PC-3 (cell line): ENCODE results near the gene QRICH2. TPM values are rescaled to one million over a fixed set of nuclear protein-coding genes. Genes with fewer than 3 reads are reported as not detected.

Source experiments
- ATAC-seq: fragments of 200-7000 bp; cut with Tn5 transposase; 2 replicates; pipeline ENCODE4 v1.9.1; 2020; ENCODE audit warnings: mild to moderate bottlenecking, moderate library complexity
- BruUV-seq: library from RNA; stranded (reverse); fragments of 400-500 nt; replicated peaks from 2 replicates; lab custom pipeline; 2021; lab: Mats Ljungman, UMichigan
- CTCF ChIA-PET: fragments of 300-600 bp; sonication (Branson Sonifier 250); formaldehyde crosslinking; loops from one replicate; lab custom pipeline; 2022; ENCODE audit warnings: antibody characterized with exemption; lab: Charles Lee
- POLR2A ChIA-PET: fragments of 300-600 bp; sonication (Branson Sonifier 250); formaldehyde crosslinking; loops from one replicate; lab custom pipeline; 2022; ENCODE audit warnings: antibody characterized with exemption; ENCODE audit not compliant: unreplicated experiment; lab: Charles Lee
- DNase-seq: peaks from one replicate; pipeline ENCODE4 v3.0.0-alpha.2; 2015
- H2AFZ ChIP-seq: fragments of 300-600 bp; sonication (generic); 2 replicates; pipeline ENCODE4 v1.6.0; 2016; ENCODE audit warnings: antibody characterized with exemption, low read length
- H3F3A ChIP-seq: fragments of 300-600 bp; sonication (generic); one replicate; pipeline ENCODE4 v1.6.0; 2017; ENCODE audit warnings: antibody characterized with exemption, low read length, control low read depth, mild to moderate bottlenecking; ENCODE audit not compliant: unreplicated experiment
- H3K27ac ChIP-seq: fragments of 300-600 bp; sonication (generic); 2 replicates; pipeline ENCODE4 v1.5.1; 2016; ENCODE audit warnings: mild to moderate bottlenecking, low read length
- H3K27me3 ChIP-seq: fragments of 300-600 bp; sonication (generic); 2 replicates; pipeline ENCODE4 v1.6.1; 2016; ENCODE audit warnings: low read length, mixed read lengths
- H3K36me3 ChIP-seq: fragments of 300-600 bp; sonication (generic); 2 replicates; pipeline ENCODE4 v1.6.1; 2016; ENCODE audit warnings: low read depth, mixed run types, low read length, mixed read lengths
- H3K4me1 ChIP-seq: fragments of 300-600 bp; sonication (generic); 2 replicates; pipeline ENCODE4 v1.5.1; 2016; ENCODE audit warnings: low read length; ENCODE audit not compliant: insufficient read depth
- H3K4me2 ChIP-seq: fragments of 300-600 bp; sonication (generic); 2 replicates; pipeline ENCODE4 v1.6.0; 2016; ENCODE audit warnings: low read length
- H3K4me3 ChIP-seq: fragments of 300-600 bp; sonication (generic); 2 replicates; pipeline ENCODE4 v1.5.1; 2016; ENCODE audit warnings: mild to moderate bottlenecking, low read length, mixed read lengths
- H3K79me2 ChIP-seq: fragments of 300-600 bp; sonication (generic); 2 replicates; pipeline ENCODE4 v1.6.1; 2017; ENCODE audit warnings: low read length, mixed read lengths
- H3K9ac ChIP-seq: fragments of 300-600 bp; sonication (generic); 2 replicates; pipeline ENCODE4 v1.6.0; 2016; ENCODE audit warnings: mild to moderate bottlenecking, low read length
- H3K9me2 ChIP-seq: fragments of 300-600 bp; sonication (generic); replicated peaks from 2 replicates; pipeline ENCODE4 v1.6.1; 2016; ENCODE audit warnings: mixed run types, low read length, mixed read lengths
- H3K9me3 ChIP-seq: fragments of 300-600 bp; sonication (generic); 2 replicates; pipeline ENCODE4 v1.6.1; 2016; ENCODE audit warnings: low read length, mixed read lengths
- H4K20me1 ChIP-seq: fragments of 300-600 bp; sonication (generic); 2 replicates; pipeline ENCODE4 v1.6.1; 2016; ENCODE audit warnings: low read length, mixed read lengths
- CTCF ChIP-seq: fragments of 300-600 bp; sonication (generic); conservative IDR thresholded peaks from 2 replicates; pipeline ENCODE4 v1.5.1; 2017; ENCODE audit warnings: antibody characterized with exemption, low read depth, mild to moderate bottlenecking, low read length
- EZH2 ChIP-seq: fragments of 300-600 bp; sonication (generic); IDR thresholded peaks from one replicate; pipeline ENCODE4 v1.6.1; 2017; ENCODE audit warnings: antibody characterized with exemption, mild to moderate bottlenecking, low read length; ENCODE audit not compliant: unreplicated experiment
- EZH2phosphoT487 ChIP-seq: fragments of 300-600 bp; sonication (generic); IDR thresholded peaks from 2 replicates; pipeline ENCODE4 v1.6.1; 2018; ENCODE audit warnings: mild to moderate bottlenecking, antibody characterized with exemption, low read length, borderline replicate concordance
- intact Hi-C: fragments of 100-400 bp; cut with micrococcal nuclease; formaldehyde crosslinking; loops from 2 replicates; pipeline ENCODE4 v1.9.0; 2023
- total RNA-seq: library from RNA; depleted of rRNA; stranded (reverse); fragments of >200 nt; gene quantifications from 2 replicates; pipeline ENCODE4 v1.2.3, GENCODE V29; 2014

The QRICH2 gene
- total RNA-seq, 1 experiment from 2014 or later: 2.2 TPM

GRCh38 chr17:76317535-76317934 lies 9.5 kb upstream of the QRICH2 start:
- H3K4me3 ChIP-seq: no peak overlapping the region
- H3K27ac ChIP-seq: no peak overlapping the region
- POLR2A ChIA-PET: no interaction called here
- H3K9me3 ChIP-seq: no peaks in the 10 kb centered on the region
- H3K79me2 ChIP-seq: no peaks in the 10 kb centered on the region
- DNase-seq (no peak), ATAC-seq (no peak)
- H3K9me2 ChIP-seq: no peaks in the 10 kb centered on the region
- no peak overlapping the region for H2AFZ ChIP-seq
- no peak overlapping the region for H3K9ac ChIP-seq
- intact Hi-C loops: no loop called here
- CTCF ChIA-PET: no interaction called here
- H3K4me2 ChIP-seq: no peak overlapping the region
- H4K20me1 ChIP-seq: no peaks in the 10 kb centered on the region
- BruUV-seq: no TSS peak
- no peaks in the 10 kb centered on the region for H3K27me3 ChIP-seq
- peaks cover 35% of the 10 kb centered on the region; the same call in 1 of the 2 replicates for H3K36me3 ChIP-seq
- no peaks in the 10 kb centered on the region for H3K4me1 ChIP-seq
- H3F3A ChIP-seq: no peaks in the 10 kb centered on the region
- TF ChIP-seq EZH2: no peak

DNA sequence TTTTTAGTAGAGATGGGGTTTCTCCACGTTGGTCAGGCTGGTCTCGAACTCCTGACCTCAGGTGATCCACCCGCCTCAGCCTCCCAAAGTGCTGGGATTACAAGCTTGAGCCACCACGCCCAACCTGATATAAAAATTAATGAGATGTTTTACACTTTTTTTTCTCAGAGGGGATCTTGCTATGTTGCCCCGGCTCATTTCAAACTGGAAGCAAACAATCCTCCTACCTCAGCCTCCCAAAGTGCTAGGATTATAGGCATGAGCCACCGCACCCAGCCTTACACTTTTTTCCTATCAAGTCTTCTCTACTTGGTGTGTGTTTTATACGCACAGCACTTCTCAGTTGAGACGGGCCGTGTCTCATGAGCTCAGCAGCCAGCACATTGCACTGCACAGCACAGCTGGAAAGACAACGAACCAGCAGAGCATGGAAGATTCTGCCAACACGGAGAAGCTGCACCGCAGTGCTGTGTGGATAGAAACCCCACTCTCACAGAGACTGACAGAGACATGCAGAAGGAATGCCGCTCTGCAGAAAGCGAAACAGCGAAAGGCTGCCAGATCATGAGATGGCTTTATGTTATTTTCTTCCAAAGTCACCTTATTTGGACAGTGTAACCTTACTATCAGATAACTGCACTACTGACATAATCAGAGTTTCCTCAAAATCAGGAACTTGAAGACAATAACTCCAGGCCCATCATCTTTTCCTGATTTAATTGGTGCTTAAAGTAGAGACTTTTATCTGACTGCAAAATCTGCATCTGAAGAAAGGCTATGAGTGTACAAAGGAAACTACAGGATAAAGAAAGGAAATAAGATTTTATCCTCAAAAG lies 6.5 kb upstream of the QRICH2 start:
- no peak overlapping the region for H3K4me3 ChIP-seq
- TF ChIP-seq EZH2 (no peak), CTCF (no peak), EZH2phosphoT487 (no peak)
- no peaks in the 10 kb centered on the region for H3K9me3 ChIP-seq
- no peaks in the 10 kb centered on the region for H3K79me2 ChIP-seq
- no peak overlapping the region for H3K27ac ChIP-seq
- no peak for ATAC-seq
- no peaks in the 10 kb centered on the region for H3K4me1 ChIP-seq
- BruUV-seq: no TSS peak
- intact Hi-C loops: no loop called here
- no peak for DNase-seq
- H3K27me3 ChIP-seq: no peaks in the 10 kb centered on the region
- no peaks in the 10 kb centered on the region for H4K20me1 ChIP-seq
- no peaks in the 10 kb centered on the region for H3F3A ChIP-seq
- H3K9ac ChIP-seq: no peak overlapping the region
- H2AFZ ChIP-seq: no peak overlapping the region
- peaks cover 46% of the 10 kb centered on the region for H3K36me3 ChIP-seq
- POLR2A ChIA-PET: no interaction called here
- no peak overlapping the region for H3K4me2 ChIP-seq
- CTCF ChIA-PET: no interaction called here
- no peaks in the 10 kb centered on the region for H3K9me2 ChIP-seq

- Histone ChIP-seq H3K9me3 (no peaks in the 10 kb centered on the region), H3K4me2 (no peak overlapping the region), H4K20me1 (no peaks in the 10 kb centered on the region), H3K79me2 (no peaks in the 10 kb centered on the region), H3K4me1 (no peaks in the 10 kb centered on the region), H3K4me3 (no peak overlapping the region), H3F3A (no peaks in the 10 kb centered on the region), H3K36me3 (peaks cover 47% of the 10 kb centered on the region), H2AFZ (no peak overlapping the region), H3K27ac (no peak overlapping the region), H3K9me2 (no peaks in the 10 kb centered on the region), H3K27me3 (no peaks in the 10 kb centered on the region), H3K9ac (no peak overlapping the region)
- POLR2A ChIA-PET: no interaction called here
- ATAC-seq (no peak), DNase-seq (no peak)
- BruUV-seq: no TSS peak
- intact Hi-C loops: no loop called here
- TF ChIP-seq CTCF: no peak
- no peak for TF ChIP-seq EZH2
- TF ChIP-seq EZH2phosphoT487: no peak
- CTCF ChIA-PET: no interaction called here
These were observed 4.7 kb upstream of the QRICH2 start for GRCh38 chr17:76312735-76313134.
